ENCODE data around the gene SART1.

DNA sequence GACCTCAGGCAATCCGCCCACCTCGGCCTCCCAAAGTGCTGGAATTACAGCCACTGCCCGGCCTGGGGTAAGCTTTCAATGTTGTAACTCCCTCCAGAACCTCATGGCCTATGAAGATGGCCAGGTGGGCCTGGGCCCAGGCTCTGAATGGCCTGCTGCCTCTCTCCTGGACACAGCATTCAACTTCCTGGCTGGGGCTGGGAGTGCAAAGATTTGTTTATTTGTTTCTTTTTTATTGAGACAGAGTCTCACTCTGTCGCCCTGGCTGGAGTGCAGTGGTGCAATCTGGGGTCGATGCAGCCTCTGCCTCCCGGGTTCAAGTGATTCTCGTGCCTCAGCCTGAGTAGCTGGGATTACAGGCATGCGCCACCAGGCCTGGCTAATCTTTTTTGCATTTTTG lies 16.8 kb upstream of the SART1 start:
- TF ChIP-seq, protein P1, sequence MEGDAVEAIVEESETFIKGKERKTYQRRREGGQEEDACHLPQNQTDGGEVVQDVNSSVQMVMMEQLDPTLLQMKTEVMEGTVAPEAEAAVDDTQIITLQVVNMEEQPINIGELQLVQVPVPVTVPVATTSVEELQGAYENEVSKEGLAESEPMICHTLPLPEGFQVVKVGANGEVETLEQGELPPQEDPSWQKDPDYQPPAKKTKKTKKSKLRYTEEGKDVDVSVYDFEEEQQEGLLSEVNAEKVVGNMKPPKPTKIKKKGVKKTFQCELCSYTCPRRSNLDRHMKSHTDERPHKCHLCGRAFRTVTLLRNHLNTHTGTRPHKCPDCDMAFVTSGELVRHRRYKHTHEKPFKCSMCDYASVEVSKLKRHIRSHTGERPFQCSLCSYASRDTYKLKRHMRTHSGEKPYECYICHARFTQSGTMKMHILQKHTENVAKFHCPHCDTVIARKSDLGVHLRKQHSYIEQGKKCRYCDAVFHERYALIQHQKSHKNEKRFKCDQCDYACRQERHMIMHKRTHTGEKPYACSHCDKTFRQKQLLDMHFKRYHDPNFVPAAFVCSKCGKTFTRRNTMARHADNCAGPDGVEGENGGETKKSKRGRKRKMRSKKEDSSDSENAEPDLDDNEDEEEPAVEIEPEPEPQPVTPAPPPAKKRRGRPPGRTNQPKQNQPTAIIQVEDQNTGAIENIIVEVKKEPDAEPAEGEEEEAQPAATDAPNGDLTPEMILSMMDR (IDR thresholded peaks at IDR 0.05) = no peak
- TF ChIP-seq POLR2AphosphoS5 (IDR thresholded peaks at IDR 0.05; ENCODE audit: insufficient read depth in 1 of 2, low read depth in 1 of 2) = no peak
